Fibroblast of peridontal ligament (primary cell): ENCODE measurements around the gene SETMAR.
"Not testable (repeated sequence)": the region's sequence is repeated elsewhere in the genome, so short reads cannot be mapped to it uniquely, and the experiment has no call there.

ENCODE experiments used
- DNase-seq: peaks from one replicate; pipeline ENCODE4 v3.0.0-alpha.2; 2010; ENCODE audit errors: extremely low read depth

SETMAR gene

GRCh38 chr3:4303187-4304123 is at the start of gene SETMAR:
Gene SETMAR (plus strand): TSS chr3:4303369. CDS start chr3:4303371, 2 bp downstream.
- DNase-seq = peak; percentile 85

- no peak for DNase-seq
Observed at GRCh38 chr3:4261406-4261805, 41.8 kb upstream of the SETMAR start.

DNA sequence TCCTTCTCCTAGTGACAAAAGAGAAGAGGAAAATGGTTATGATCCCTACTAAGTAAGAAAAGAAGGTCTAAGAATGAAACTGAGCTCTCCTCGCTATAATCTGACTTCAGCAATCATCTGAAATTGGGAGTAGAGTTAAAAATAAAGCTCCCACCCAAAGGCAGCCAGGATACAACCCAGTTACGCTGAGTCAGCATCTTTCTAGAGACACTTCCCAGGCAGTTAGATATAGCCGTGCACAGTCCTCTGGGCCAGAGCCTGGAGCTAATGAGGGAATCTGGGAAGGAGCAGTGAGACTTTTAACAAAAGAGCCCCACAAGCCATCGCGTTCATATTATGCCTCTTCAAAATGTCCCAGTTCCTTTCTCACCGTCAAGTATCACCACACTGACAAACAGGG is 39.1 kb upstream of the SETMAR start:
- no peak for DNase-seq

DNA sequence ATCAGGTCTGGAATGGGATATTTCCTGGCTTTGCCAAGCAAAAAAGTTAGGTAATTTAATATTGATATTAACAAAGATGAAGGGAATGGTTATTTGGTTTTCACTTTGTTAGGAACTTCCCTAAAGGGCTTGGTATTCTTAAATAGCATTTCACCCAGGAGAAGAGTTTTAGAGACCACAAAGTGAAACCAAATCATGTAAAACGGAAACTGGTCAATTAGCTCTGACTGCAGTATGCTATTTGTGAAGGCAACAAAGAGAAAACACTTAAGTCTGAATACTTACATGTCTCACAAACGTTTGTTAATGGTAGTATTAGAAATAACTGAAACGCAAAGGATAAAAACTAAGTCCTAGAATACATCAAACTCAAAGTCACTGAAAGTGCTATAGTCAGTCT is 32.4 kb upstream of the SETMAR start:
- DNase-seq = peak; percentile 7

DNA sequence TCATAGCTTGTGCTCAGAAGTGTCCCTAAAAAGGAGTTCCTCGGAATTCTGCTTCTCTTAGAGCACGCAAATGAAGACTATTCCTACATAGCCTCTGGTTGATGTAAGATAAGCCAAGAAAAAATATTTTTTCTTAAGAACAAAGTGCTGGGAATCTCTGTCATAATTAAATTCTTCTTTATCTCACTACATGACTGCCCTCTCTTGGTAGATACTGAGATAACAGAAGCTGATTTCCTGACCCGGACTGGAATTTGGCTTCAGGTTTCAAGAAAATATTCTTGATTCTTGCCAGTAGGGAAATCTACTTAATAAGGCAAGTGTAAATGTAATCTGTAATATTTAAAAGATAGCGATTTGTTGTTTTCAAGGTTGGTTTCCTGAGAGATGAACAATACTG is 31.3 kb upstream of the SETMAR start:
- DNase-seq = peak; percentile 51

DNA sequence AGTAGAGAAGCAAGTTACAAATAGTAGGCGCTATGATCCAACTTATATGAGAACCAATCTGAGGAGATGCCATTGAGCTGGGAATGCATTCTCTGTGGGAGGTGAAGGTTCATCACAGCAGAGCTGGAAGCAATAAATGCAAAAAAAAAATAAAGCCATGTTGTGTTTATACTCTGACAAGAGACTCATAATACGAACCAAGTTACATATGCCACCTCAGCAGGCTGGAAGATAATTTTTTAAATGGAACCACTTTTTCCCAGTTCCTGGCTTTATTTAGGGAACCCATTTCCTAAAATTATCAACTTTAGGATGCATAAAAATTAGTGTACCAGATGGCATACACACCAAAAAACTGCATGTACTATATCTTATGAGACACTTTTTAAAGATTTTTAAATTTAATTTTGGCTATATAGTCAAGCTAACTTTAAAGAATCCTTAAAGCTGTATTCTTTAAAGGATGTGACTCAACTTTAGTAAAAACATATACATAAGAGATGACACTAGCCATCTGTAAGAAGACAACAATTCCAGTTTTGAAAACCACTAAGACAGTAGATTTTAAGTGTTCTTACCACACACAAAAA is 23.6 kb upstream of the SETMAR start:
- no peak for DNase-seq

- DNase-seq = no peak
Observed at GRCh38 chr3:4281991-4282390, 21.2 kb upstream of the SETMAR start.

- DNase-seq = no peak
Observed at GRCh38 chr3:4284865-4285264, 18.3 kb upstream of the SETMAR start.

DNA sequence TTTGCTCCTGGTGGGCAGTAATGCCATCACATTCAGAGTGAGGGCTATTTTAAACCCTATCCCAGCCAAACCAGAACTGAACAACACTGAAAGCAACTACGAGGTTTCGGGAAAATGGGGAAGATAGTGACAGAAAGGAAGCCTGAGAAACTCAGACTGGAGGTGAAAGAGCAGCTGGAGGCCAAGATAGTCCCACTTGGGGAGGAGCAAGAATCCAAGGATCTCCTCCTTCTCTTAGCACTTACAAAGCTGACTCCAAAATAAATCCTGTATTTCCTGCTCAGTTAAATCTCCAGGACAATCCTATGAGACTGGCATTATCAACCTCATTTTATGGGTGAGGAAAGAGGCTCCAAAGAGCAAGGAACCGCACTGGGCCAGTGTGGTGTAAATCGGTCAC is 14.1 kb upstream of the SETMAR start:
- DNase-seq = no peak

DNA sequence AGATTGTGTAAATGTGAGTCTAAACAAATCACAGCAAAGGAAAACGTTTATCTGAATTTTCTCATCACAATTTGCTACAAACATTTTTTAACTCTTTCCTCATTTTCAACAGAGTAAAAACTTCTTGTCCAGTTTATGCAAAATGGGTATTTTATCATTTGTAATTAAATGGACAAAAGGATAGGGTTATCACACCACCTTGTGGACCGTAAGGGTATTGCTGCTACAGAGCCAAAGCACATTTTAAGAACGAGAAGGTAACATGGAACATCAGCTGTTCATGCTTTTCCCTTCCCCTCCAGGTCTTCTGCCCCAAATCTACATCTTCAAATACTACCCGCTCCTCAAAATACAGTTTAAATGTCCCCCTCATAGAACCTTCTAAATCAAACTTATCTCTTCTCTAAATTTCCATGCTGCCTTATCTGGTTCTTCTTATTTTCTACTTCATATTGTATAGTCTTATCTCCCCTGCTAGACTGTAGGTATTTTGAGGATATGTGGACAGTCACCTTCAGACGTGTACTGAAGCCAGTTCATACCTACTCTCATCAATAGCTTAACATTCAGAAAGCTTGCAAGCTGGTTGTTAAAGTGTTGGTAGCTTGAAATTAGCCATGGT is 12.8 kb upstream of the SETMAR start:
- peak; percentile 66 for DNase-seq

GRCh38 chr3:4292301-4292700 is 10.9 kb upstream of the SETMAR start:
- DNase-seq = no peak

DNA sequence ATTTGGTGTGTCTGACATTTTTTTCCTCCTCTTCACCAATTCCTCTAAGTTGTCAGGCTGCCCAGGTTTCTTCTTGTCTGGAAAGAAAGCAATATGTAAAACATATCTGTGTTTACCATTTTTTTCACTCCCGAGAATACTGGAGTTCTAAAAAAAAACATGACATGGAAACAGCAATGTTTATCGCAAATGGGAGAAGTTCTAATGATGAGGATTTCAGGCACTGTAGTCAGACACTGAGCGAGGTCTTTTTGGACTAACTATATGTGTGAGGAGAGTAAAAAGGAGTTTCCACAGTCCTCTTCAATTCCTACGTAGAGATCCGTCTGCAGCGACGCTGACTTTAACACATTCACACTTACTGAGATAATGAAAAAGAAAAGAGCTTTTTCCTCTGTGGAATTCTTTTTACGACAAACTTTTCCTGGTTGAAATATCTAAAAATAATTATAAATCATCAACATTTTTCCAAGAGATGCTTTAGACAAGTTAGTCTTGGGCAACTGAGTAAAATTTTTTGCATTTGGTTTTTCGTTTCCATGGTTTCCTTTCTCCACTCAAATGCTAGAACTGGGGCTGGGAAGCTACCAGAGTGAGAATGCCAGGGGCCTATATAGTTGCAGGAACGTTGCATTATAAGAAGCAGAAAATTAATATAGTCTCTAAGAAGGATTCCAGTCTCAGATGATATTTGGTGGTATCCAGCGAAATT is 8.4 kb upstream of the SETMAR start:
- no peak for DNase-seq

DNA sequence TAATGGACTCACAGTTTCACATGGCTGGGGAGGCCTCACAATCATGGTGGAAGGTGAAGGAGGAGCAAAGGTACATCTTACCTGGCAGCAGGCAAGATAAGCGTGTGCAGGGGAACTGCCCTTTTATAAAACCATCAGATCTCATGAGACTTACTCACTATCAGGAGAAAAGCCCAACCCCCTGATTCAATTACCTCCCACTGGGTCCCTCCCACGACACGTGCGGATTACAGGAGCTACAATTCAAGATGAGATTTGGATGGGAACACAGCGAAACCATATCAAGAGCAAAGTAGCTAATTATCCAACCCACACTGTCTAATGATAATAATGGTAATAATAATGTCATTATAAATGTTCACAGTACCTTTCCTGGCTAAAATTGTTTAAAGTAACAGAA is 6.7 kb upstream of the SETMAR start:
- not testable (repeated sequence) for DNase-seq

- DNase-seq = no peak
Observed at GRCh38 chr3:4297486-4297885, 5.7 kb upstream of the SETMAR start.

DNA sequence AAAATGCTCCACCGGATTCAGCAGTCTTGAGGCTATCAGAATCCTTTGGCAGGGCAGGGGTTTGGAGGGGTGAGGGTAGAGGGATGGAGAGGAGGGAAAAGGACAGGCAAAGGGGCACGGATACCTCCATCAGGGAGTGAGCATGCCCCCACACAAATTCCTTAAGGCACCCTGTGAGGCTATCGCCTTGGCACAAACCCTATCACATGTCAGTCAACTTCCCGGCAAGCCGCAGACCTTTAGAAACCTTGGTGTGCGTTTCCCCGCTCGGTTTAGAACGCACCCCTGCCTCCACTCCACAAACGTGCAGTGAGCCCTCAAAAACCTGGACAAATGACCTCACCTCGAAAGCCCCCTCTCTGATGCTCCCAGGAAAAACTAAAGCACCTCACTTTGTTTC is 422 bp upstream of the SETMAR start:
- no peak for DNase-seq

- DNase-seq = not testable (repeated sequence)
Observed at GRCh38 chr3:4305210-4305609, 2.0 kb downstream of the SETMAR start.

GRCh38 chr3:4306091-4306490 is 2.9 kb downstream of the SETMAR start:
- no peak for DNase-seq

DNA sequence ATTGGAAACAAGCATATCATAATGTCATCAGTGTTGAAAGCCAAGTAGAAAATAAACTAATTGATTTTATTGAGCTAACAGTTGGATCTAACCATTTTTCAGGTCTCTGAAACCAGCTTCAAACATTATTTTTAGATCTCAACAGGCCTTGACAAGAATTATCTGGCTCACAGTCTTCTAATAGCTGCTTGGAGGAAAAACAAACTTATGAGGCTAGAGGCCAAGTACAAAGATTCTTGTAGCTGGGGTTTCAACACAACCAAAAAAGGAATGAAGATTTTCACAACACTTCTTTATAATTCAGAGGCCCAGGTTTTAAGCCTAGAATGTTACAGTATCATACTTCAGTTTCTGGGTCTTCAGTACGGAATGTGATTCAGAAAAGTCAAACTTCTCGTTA is 3.7 kb downstream of the SETMAR start:
- peak; percentile 51 for DNase-seq

GRCh38 chr3:4309491-4310128 is 6.4 kb downstream of the SETMAR start:
- DNase-seq = no peak

DNA sequence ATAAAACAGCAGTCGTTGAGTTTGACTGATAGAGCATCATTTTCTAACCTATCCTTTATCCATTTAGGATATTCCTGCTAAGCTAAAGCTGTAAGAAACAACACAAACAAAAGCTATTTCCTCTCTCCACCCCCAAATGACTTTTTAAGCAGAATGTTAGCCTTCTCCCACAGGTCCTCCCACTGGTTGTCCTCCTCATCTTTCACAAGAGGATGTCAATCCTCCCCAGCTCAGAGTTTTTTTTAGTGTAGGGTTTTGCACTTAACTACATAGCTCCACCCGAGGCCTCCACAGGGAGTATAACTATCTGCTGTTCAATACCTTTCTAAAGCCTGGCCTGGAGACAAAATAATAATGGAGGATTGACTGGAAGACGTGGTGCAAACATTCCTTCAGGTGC is 7.8 kb downstream of the SETMAR start:
- DNase-seq = no peak

GRCh38 chr3:4311496-4311895 is 8.3 kb downstream of the SETMAR start:
- no peak for DNase-seq
